ENCODE results near the gene CMSS1.

DNA sequence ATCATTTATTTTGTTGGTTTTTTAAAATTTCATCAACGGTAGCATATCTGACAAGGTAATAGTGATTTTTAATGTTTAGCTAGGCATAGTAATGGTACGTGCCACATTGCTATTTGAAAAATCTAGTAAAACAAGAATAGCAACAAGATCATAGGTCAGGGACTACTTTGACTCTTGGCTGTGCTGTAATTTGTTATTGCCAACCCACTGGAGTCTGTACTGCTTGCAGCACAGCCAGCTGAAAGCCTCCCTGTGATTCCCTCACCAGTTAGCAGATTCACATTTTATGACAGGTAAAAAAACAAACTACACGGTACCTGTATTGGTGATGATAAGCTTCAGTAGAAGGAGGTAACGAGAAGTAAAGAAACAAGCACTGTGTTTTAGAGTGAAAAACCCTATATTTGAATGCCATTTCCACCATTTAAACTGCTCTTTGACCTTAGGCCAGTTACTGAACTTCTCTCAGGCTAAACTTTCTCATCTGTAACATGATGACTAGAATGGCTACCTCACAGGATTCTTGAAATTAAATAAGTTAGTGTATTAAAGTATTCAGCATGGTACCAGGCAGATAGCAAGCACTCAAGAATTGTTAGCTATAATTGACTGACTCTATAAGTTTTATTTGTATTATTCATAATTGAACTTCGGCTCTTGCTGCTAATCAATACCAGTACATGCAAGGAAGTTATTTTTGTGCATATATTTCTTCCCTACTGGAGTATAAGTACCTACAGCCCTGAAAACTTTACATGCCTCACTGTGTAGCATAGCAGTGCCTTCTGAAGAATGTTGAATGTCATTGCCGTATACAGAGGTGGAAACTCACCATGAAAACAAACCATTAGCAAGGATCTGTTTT, 280.5 kb downstream of the CMSS1 start:
- TF ChIP-seq SIN3A (IDR thresholded peaks at IDR 0.05; ENCODE audit: borderline replicate concordance, insufficient read depth, low read length) (no peak), REST (IDR thresholded peaks at IDR 0.05; ENCODE audit: insufficient read depth in 1 of 2, low read depth in 2 of 2, low read length in 2 of 2) (no peak), POLR2AphosphoS5 (IDR thresholded peaks at IDR 0.05; ENCODE audit: low read depth, low read length) (no peak), TAF1 (IDR thresholded peaks at IDR 0.05; ENCODE audit: borderline replicate concordance, insufficient read depth, low read length) (no peak)
